ENCODE results near the gene COL20A1.
A peak's percentile ranks its signal among the peaks of the same experiment; 100 is the strongest.

GRCh38 chr20:63323357-63323981 lies 30.5 kb downstream of the COL20A1 start:
- TF ChIP-seq EZH2 (IDR thresholded peaks at IDR 0.05; ENCODE audit: low read length, unreplicated experiment) (no peak), CTCF (conservative IDR thresholded peaks at IDR 0.05; ENCODE audit: low read depth, low read length) (0 out of 2 replicates have a peak, but pooled peaks have one; percentile 12)
